ENCODE data around the gene IL21R. TPM values are rescaled to one million over a fixed set of nuclear protein-coding genes. Genes with fewer than 3 reads are reported as not detected.

The IL21R gene
- total and polyA plus RNA-seq, 2 experiments from 2014 or later: not detected

DNA sequence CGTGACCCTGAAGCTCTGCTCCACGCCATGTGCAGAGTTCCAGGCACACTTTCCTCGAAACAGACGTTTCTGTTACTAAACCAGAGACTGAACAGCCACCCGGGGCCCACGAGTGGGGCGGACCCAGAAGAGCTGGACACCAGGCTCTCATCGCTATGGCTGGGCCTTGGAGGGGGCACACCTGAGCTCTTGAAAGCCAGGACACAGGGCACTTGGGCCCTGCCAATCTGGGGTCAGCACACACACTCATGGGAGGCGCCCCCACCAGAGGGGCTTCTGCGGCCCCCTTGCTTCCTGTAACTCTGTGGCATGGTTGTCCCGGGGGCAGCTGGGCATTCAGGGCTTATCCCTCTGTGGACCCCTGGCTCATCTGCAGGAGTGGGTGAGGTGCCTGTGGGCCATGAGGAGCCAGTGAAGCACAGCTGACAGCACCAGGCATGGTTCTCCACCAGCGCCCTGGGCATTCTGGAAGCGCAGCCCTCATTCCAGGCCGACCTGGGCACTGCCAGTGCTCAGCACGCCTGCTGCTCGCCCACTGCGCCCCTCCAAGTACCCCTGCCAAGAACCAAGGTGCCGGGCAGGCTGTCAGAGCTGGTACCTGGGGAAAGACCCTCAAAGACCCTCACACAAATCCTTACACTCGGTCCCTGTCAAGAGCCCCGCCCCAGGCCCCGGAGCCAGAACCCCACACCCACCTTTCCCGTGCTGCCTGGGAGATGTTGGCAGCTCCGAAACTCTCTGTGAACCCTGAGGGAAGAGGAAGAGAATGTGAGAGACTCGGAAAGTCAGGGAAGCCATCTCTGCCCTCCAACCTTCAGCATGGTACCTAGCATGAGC is 61.1 kb downstream of the IL21R start:
- DNase-seq (ENCODE audit: low read depth in 1 of 2, low spot score in 1 of 2): no peak
- TF ChIP-seq, protein P1, sequence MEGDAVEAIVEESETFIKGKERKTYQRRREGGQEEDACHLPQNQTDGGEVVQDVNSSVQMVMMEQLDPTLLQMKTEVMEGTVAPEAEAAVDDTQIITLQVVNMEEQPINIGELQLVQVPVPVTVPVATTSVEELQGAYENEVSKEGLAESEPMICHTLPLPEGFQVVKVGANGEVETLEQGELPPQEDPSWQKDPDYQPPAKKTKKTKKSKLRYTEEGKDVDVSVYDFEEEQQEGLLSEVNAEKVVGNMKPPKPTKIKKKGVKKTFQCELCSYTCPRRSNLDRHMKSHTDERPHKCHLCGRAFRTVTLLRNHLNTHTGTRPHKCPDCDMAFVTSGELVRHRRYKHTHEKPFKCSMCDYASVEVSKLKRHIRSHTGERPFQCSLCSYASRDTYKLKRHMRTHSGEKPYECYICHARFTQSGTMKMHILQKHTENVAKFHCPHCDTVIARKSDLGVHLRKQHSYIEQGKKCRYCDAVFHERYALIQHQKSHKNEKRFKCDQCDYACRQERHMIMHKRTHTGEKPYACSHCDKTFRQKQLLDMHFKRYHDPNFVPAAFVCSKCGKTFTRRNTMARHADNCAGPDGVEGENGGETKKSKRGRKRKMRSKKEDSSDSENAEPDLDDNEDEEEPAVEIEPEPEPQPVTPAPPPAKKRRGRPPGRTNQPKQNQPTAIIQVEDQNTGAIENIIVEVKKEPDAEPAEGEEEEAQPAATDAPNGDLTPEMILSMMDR (IDR thresholded peaks at IDR 0.05; ENCODE audit: low read depth, low read length): no peak
- Histone ChIP-seq H3K27me3 (no peaks in the 10 kb centered on the region), H3K4me3 (no peak overlapping the region), H3K9me3 (ENCODE audit: low read depth) (no peaks in the 10 kb centered on the region), H3K36me3 (peaks cover 58% of the 10 kb centered on the region), H3K4me1 (ENCODE audit: low read depth) (no peaks in the 10 kb centered on the region), H3K27ac (no peak overlapping the region)

DNA sequence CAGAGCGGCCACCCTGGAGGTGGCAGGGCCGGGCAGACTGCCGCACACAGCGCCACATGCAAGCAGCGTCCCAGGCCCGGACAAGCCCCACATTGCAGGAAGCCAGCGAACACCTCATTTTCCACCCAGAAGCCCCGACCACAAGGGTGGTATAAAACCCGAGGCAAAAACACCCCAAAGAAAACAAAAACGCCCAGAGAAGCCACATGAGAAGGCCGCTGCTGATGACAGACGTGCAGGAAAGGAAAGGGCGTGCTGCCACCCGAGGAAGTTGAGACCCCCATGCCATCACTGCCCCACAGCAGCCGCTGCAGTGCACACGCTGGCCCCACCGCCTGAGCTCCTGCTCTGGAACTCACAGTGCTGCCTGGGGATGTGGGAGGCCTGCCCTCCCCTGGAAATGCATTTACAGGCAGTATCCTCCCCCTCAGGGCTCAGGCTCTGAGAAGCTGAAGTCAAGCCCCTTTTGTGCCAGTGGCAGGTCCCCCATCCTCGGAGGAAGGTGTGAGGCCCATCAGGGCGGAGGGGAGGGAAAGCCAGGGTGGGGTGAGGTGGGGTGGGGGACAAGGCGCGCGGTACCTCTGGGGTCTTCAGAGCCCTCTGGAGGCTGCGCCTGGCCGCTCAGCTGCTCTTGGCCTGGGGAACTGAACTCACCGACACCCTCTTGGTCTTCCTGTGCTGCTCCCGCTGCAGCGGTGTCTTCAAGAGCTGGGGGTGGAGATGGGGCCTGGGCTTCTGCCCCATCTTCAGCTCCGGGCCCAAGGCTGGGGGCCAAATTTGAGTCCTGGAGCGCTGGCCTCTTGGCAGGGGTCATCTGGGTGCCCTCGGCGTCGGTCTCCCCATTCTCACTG is 62.0 kb downstream of the IL21R start:
- Histone ChIP-seq H3K4me3 (no peak overlapping the region), H3K27me3 (no peaks in the 10 kb centered on the region), H3K36me3 (peaks cover 63% of the 10 kb centered on the region), H3K9me3 (ENCODE audit: low read depth) (no peaks in the 10 kb centered on the region), H3K4me1 (ENCODE audit: low read depth) (no peaks in the 10 kb centered on the region), H3K27ac (no peak overlapping the region)
- no peak for DNase-seq (ENCODE audit: low read depth in 1 of 2, low spot score in 1 of 2)
- TF ChIP-seq, protein P1 (IDR thresholded peaks at IDR 0.05; ENCODE audit: low read depth, low read length): no peak

DNA sequence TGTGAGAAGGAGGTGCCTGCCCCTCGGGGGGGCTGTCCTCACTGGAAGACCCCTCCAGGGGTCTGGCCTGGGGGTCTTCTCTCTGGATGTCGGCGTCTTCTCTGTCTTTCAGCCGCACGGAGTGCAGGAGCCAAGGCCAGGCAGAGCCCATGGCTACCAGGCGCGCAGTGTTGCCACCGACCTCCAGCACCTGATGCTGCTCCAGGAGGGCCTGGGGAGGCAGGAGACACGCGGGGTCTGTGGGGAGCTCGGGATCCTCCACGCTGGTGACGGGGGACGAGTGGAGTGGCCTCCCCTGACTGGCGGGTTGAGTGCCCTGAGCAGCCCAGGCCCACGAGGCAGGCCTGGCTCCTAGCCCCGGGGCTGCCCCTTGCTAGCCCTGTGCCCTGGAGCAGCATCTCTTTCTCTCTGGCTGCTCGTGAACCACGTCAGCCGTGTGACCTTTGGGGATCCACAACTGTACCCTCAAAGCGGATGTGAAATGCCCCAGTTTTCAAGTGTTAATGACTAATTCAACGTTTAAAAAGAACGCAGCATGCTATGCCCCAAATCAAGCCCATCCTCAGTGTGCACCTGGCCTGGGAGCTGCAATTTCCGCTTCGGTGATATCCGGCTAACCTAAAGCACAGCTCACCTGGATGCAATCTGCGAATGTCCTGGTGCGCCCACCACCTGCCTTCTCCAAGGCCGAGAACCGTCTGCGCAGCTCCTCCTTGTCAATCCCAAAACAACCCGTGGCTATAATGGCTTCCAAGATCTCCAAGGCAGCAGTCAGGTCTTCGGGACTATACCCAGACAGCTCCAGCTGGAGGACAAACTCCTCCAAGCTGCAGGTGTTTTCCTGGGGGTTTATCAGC is 62.9 kb downstream of the IL21R start:
- Histone ChIP-seq H3K27me3 (no peaks in the 10 kb centered on the region), H3K36me3 (peaks cover 70% of the 10 kb centered on the region), H3K4me3 (no peak overlapping the region), H3K4me1 (ENCODE audit: low read depth) (no peaks in the 10 kb centered on the region), H3K27ac (no peak overlapping the region), H3K9me3 (ENCODE audit: low read depth) (no peaks in the 10 kb centered on the region)
- TF ChIP-seq, protein P1 (IDR thresholded peaks at IDR 0.05; ENCODE audit: low read depth, low read length): no peak
- no peak for DNase-seq (ENCODE audit: low read depth in 1 of 2, low spot score in 1 of 2)

DNA sequence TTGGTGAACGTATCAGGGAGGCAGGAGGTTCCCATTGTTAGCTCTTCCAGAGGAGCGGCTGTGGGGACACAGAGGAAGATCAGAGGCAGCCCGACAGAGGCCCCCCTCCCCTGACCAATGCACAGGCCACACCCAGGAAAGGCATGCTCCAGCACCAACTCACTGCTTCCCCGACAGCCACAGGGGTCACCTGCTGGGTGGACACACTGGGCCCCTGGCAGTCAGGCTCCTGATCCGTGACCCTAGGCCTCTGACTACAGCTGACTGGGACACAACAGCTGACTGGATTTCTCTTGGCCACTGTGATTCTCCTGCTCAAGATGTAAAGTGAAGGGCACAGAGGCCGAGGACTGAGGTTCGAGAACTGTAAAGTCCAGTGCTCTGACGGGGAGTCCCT is 63.5 kb downstream of the IL21R start:
- Histone ChIP-seq H3K4me3 (no peak overlapping the region), H3K27ac (no peak overlapping the region), H3K36me3 (peaks cover 76% of the 10 kb centered on the region), H3K4me1 (ENCODE audit: low read depth) (no peaks in the 10 kb centered on the region), H3K9me3 (ENCODE audit: low read depth) (no peaks in the 10 kb centered on the region), H3K27me3 (no peaks in the 10 kb centered on the region)
- TF ChIP-seq, protein P1 (IDR thresholded peaks at IDR 0.05; ENCODE audit: low read depth, low read length): no peak
- DNase-seq (ENCODE audit: low read depth in 1 of 2, low spot score in 1 of 2): no peak

DNA sequence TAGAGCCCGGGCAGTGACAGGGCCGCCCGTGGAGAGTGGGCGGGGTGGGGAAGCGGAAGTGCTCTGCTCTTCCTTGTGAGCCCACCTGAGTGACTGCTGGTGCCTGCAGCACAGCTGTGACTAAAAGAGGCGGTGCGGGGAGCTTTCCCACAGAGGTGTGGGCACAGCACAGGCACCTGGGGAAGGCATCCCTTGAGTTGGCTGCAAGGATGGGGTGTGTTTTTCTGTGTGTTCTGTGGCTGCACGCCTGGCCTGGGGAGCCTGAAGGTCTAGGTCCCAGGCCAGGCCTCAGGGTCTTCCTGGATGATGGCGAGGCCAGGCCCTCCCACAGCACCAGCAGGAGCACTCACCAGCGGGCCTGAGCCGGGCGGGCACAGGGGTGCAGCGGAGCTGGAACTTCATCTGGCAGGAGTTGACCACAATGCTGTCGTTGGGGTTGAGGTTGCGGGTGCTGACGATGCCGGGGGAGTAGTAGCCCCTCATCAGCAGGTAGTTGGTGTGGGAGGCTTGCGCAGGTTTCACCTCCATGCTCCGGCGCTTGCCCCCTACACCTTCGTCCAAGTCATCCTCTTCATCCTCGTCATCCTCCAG is 67.1 kb downstream of the IL21R start:
- Histone ChIP-seq H3K4me3 (no peak overlapping the region), H3K27ac (no peak overlapping the region), H3K36me3 (peaks cover 73% of the 10 kb centered on the region), H3K9me3 (ENCODE audit: low read depth) (no peaks in the 10 kb centered on the region), H3K4me1 (ENCODE audit: low read depth) (no peaks in the 10 kb centered on the region), H3K27me3 (no peaks in the 10 kb centered on the region)
- TF ChIP-seq, protein P1 (IDR thresholded peaks at IDR 0.05; ENCODE audit: low read depth, low read length): no peak
- DNase-seq (ENCODE audit: low read depth in 1 of 2, low spot score in 1 of 2): no peak

All from cardiac muscle cell (in vitro differentiated cells and primary cell).